Endothelial cell of umbilical vein (primary cell): ENCODE data around the gene ACSS2. TPM values are rescaled to one million over a fixed set of nuclear protein-coding genes. Genes with fewer than 3 reads are reported as not detected.

Source experiments
- BruUV-seq: library from RNA; stranded (reverse); fragments of 400-500 nt; replicated peaks from 2 replicates; lab custom pipeline; 2021; lab: Mats Ljungman, UMichigan
- CTCF ChIA-PET: fragments of 300-600, 350-600 bp; sonication (Branson Sonifier 250); formaldehyde crosslinking; loops from one replicate; lab custom pipeline; 2021; ENCODE audit warnings: antibody characterized with exemption, inconsistent platforms; lab: Charles Lee
- POLR2A ChIA-PET: fragments of 300-600, 350-600 bp; sonication (Branson Sonifier 250); formaldehyde crosslinking; loops from one replicate; lab custom pipeline; 2021; ENCODE audit warnings: antibody characterized with exemption, inconsistent platforms; lab: Charles Lee
- DNase-seq: peaks from one replicate; pipeline ENCODE4 v3.0.0-alpha.2; 2011; ENCODE audit warnings: low read depth, low spot score
- FAIRE-seq: peaks from 2 replicates; lab custom pipeline; 2011; peaks lifted over from hg19 to GRCh38; lab: Jason Lieb, UNC
- H2AFZ ChIP-seq: 2 replicates; pipeline ENCODE4 v1.6.0; 2012; ENCODE audit warnings: low read depth, low read length, control low read depth, inconsistent platforms
- H3K27ac ChIP-seq: 2 replicates; pipeline ENCODE4 v1.5.1; 2011; ENCODE audit warnings: low read depth, mild to moderate bottlenecking, control low read depth, low read length, moderate library complexity; ENCODE audit not compliant: insufficient read depth
- H3K27me3 ChIP-seq, 2 experiments: 2 replicates each; pipeline versions ENCODE4 v1.6.0 to v1.6.1; 2011; ENCODE audit warnings: low read length in 2 of 2, mixed read lengths in 1 of 2; ENCODE audit not compliant: control insufficient read depth in 2 of 2, insufficient read depth in 2 of 2
- H3K36me3 ChIP-seq, 2 experiments: 2 replicates in 1 of 2; 3 replicates in 1 of 2; pipeline ENCODE4 v1.5.1; 2011; ENCODE audit warnings: low read length in 2 of 2, mild to moderate bottlenecking in 1 of 2, moderate library complexity in 1 of 2; ENCODE audit not compliant: control insufficient read depth in 2 of 2, insufficient read depth in 2 of 2; ENCODE audit errors: extremely low read depth in 1 of 2
- H3K4me1 ChIP-seq: 3 replicates; pipeline ENCODE4 v1.5.1; 2011; ENCODE audit warnings: mild to moderate bottlenecking, low read length; ENCODE audit not compliant: control insufficient read depth, insufficient read depth; ENCODE audit errors: extremely low read depth
- H3K4me2 ChIP-seq: 2 replicates; pipeline ENCODE4 v1.6.1; 2011; ENCODE audit warnings: low read length, control low read depth, mixed read lengths; ENCODE audit not compliant: insufficient read depth
- H3K4me3 ChIP-seq, 3 experiments: fragments of 200-600 bp in 1 of 3; sonication (generic), shearing (Covaris generic) in 1 of 3; replicated peaks in 1 of 3; 2 replicates each; pipeline ENCODE4 v1.5.1; 2011 to 2016; ENCODE audit warnings: control low read depth in 3 of 3, low read length in 3 of 3, mild to moderate bottlenecking in 2 of 3, inconsistent platforms in 1 of 3, low read depth in 1 of 3, moderate library complexity in 1 of 3; ENCODE audit not compliant: insufficient read depth in 1 of 3
- H3K79me2 ChIP-seq: 2 replicates; pipeline ENCODE4 v1.6.0; 2012; ENCODE audit warnings: low read length, inconsistent platforms; ENCODE audit not compliant: control insufficient read depth, insufficient read depth
- H3K9ac ChIP-seq: replicated peaks from 2 replicates; pipeline ENCODE3; 2011; ENCODE audit warnings: low read length, control low read depth; ENCODE audit not compliant: insufficient read depth; ENCODE audit errors: extremely low read depth
- H3K9me1 ChIP-seq: replicated peaks from 3 replicates; pipeline ENCODE4 v1.6.0; 2011; ENCODE audit warnings: mild to moderate bottlenecking, low read length; ENCODE audit not compliant: control insufficient read depth, insufficient read depth; ENCODE audit errors: extremely low read depth
- H3K9me3 ChIP-seq: replicated peaks from 2 replicates; pipeline ENCODE4 v1.5.1; 2012; ENCODE audit warnings: low read length, inconsistent platforms; ENCODE audit not compliant: control insufficient read depth, insufficient read depth
- H4K20me1 ChIP-seq: replicated peaks from 2 replicates; pipeline ENCODE3; 2011; ENCODE audit warnings: mild to moderate bottlenecking, low read length; ENCODE audit not compliant: control insufficient read depth, insufficient read depth; ENCODE audit errors: extremely low read depth
- EZH2 ChIP-seq: IDR thresholded peaks from 2 replicates; pipeline ENCODE4 v1.6.1; 2012; ENCODE audit warnings: borderline replicate concordance, low read depth, mild to moderate bottlenecking, moderate library complexity, low read length, inconsistent platforms; ENCODE audit not compliant: severe bottlenecking
- FOS ChIP-seq: IDR thresholded peaks from 2 replicates; pipeline ENCODE4 v1.6.1; 2011; ENCODE audit warnings: mild to moderate bottlenecking, low read length, moderate library complexity, borderline replicate concordance; ENCODE audit not compliant: insufficient read depth
- GATA2 ChIP-seq: IDR thresholded peaks from 2 replicates; pipeline ENCODE4 v1.7.0; 2011; ENCODE audit warnings: low read depth, mild to moderate bottlenecking, moderate library complexity, mixed read lengths, low read length; ENCODE audit not compliant: insufficient read length, insufficient read depth
- JUN ChIP-seq: IDR thresholded peaks from 2 replicates; pipeline ENCODE4 v1.6.1; 2011; ENCODE audit warnings: borderline replicate concordance, low read depth; ENCODE audit not compliant: insufficient read length, insufficient read depth
- MYC ChIP-seq: IDR thresholded peaks from one replicate; pipeline ENCODE4 v1.6.1; 2011; ENCODE audit warnings: mild to moderate bottlenecking, low read depth, low read length
- POLR2A ChIP-seq: IDR thresholded peaks from 2 replicates; pipeline ENCODE4 v1.6.1; 2012; ENCODE audit warnings: low read depth, mild to moderate bottlenecking, control low read depth, low read length
- POLR2AphosphoS5 ChIP-seq: IDR thresholded peaks from 2 replicates; pipeline ENCODE4 v1.6.1; 2012; ENCODE audit warnings: low read depth, mild to moderate bottlenecking, control low read depth, low read length, moderate library complexity; ENCODE audit not compliant: insufficient read depth
- dilution Hi-C: fragments of 300-500 bp; cut with MboI; formaldehyde crosslinking; loops from one replicate; pipeline ENCODE4 v1.15.0; 2019; ENCODE audit warnings: low sequenced_read_pairs; ENCODE audit not compliant: extremely low pct_ligation_motif_present
- intact Hi-C: fragments of 100-400 bp; cut with micrococcal nuclease; formaldehyde crosslinking; loops from one replicate; pipeline ENCODE4 v1.10.0; 2022
- polyA plus RNA-seq, 4 experiments: library from polyadenylated mRNA; depleted of rRNA in 3 of 4; stranded (reverse) in 3 of 4; unstranded in 1 of 4; fragments of >200 nt; gene quantifications; 2 replicates each; pipeline versions ENCODE4 v1.2.1 to v1.2.3, GENCODE V29; 2011 to 2012; ENCODE audit warnings: missing spikeins in 1 of 4
- total RNA-seq: library from RNA; stranded (reverse); gene quantifications from 2 replicates; pipeline ENCODE4 v1.2.3, GENCODE V29; 2021
- TF ChIP-seq, protein P1 (sequence below): IDR thresholded peaks from 2 replicates; pipeline ENCODE4 v1.6.1; 2011; ENCODE audit not compliant: insufficient read depth, insufficient read length
- TF ChIP-seq, protein P2 (sequence below), 2 donors: IDR thresholded peaks; 1 replicate in 1 of 2; 2 replicates in 1 of 2; pipeline ENCODE4 v1.5.1; 2011; ENCODE audit warnings: low read length in 2 of 2, mild to moderate bottlenecking in 2 of 2, moderate library complexity in 2 of 2, control low read depth in 1 of 2, inconsistent platforms in 1 of 2, low read depth in 1 of 2; ENCODE audit not compliant: insufficient read depth in 1 of 2; ENCODE audit errors: extremely low read depth in 1 of 2

The ACSS2 gene
- total and polyA plus RNA-seq, 2 donors (not counting 3 experiments of a cell fraction or from before 2014, with no cell fraction given), result 40.7 to 42.3 TPM

GRCh38 chr20:34862724-34863123 is 13.7 kb upstream of the ACSS2 start:
- H3K9me3 ChIP-seq, result no peaks in the 10 kb centered on the region
- dilution Hi-C loops, result no loop called here
- no peak overlapping the region for H2AFZ ChIP-seq
- no peak overlapping the region for H3K4me3 ChIP-seq
- H3K27me3 ChIP-seq, result no peaks in the 10 kb centered on the region
- FAIRE-seq (no peak), DNase-seq (no peak)
- TF ChIP-seq EZH2 (no peak), JUN (no peak), GATA2 (no peak), MYC (no peak)
- H3K4me1 ChIP-seq, result no peaks in the 10 kb centered on the region
- H3K4me2 ChIP-seq, result no peak overlapping the region
- BruUV-seq, result no TSS peak
- H3K9me1 ChIP-seq, result no peaks in the 10 kb centered on the region
- no peak overlapping the region for H3K9ac ChIP-seq
- no peaks in the 10 kb centered on the region for H4K20me1 ChIP-seq
- POLR2A ChIA-PET, result no interaction called here
- H3K27ac ChIP-seq, result no peak overlapping the region
- CTCF ChIA-PET, result interaction anchor here (3.6 kb wide), 1 partner anchor 11 kb away, joined by 27 read pairs; the partner anchor contains the start of gene GGT7
- no peaks in the 10 kb centered on the region for H3K79me2 ChIP-seq
- intact Hi-C loops, result no loop called here
- no peaks in the 10 kb centered on the region for H3K36me3 ChIP-seq

DNA sequence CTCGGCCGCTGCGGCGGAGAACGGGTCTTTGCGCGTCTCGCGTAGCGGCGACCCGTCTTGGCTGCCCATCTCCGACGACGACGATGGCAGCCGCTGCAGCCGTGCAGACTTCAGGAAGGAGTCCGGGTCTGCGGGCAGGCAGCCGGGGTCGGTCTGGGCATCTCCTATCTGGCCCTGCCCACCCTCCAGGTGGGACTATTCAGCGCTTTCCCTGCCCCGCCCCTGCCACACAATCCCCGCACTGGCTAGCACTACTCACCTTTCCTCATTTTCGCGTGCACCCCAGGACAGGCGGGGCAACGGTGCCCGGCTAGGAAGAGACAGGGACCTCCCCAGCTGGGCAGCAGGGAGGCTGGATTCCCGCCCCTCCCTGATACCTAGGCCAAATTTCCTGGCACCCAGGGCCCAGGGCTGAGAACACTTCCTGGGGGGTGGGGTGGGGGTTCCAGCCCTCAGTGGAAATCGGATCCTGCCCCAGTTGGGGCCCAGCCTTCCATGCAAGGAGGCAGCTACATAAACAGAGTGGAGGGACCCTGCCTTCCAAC is 12.9 kb upstream of the ACSS2 start:
- no peaks in the 10 kb centered on the region for H4K20me1 ChIP-seq
- FAIRE-seq, result no peak
- dilution Hi-C loops, result no loop called here
- no peak for TF ChIP-seq MYC
- TF ChIP-seq POLR2A, result no peak
- TF ChIP-seq EZH2, result no peak
- no peak for TF ChIP-seq POLR2AphosphoS5
- TF ChIP-seq, protein P1, sequence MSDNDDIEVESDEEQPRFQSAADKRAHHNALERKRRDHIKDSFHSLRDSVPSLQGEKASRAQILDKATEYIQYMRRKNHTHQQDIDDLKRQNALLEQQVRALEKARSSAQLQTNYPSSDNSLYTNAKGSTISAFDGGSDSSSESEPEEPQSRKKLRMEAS, result no peak
- TF ChIP-seq FOS, result no peak
- TF ChIP-seq, protein P2, sequence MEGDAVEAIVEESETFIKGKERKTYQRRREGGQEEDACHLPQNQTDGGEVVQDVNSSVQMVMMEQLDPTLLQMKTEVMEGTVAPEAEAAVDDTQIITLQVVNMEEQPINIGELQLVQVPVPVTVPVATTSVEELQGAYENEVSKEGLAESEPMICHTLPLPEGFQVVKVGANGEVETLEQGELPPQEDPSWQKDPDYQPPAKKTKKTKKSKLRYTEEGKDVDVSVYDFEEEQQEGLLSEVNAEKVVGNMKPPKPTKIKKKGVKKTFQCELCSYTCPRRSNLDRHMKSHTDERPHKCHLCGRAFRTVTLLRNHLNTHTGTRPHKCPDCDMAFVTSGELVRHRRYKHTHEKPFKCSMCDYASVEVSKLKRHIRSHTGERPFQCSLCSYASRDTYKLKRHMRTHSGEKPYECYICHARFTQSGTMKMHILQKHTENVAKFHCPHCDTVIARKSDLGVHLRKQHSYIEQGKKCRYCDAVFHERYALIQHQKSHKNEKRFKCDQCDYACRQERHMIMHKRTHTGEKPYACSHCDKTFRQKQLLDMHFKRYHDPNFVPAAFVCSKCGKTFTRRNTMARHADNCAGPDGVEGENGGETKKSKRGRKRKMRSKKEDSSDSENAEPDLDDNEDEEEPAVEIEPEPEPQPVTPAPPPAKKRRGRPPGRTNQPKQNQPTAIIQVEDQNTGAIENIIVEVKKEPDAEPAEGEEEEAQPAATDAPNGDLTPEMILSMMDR (IDR thresholded peaks at IDR 0.05; ENCODE audit: extremely low read depth in 1 of 2, insufficient read depth in 1 of 2, low read depth in 1 of 2, low read length in 2 of 2), result no peak
- no peak for TF ChIP-seq GATA2
- no peaks in the 10 kb centered on the region for H3K9me3 ChIP-seq
- no peaks in the 10 kb centered on the region for H3K9me1 ChIP-seq
- intact Hi-C loops, result no loop called here
- no peaks in the 10 kb centered on the region for H3K4me1 ChIP-seq
- no peak overlapping the region for H2AFZ ChIP-seq
- BruUV-seq, result no TSS peak
- ChIA-PET CTCF (interaction anchor here (0.8 to 3.6 kb wide), 3 partner anchors 10 to 92 kb away, joined by 3 to 27 read pairs (median 3); partner anchors contain the start of genes GGT7, GSS and MYH7B), POLR2A (no interaction called here)
- H3K4me2 ChIP-seq, result no peak overlapping the region
- DNase-seq, result no peak
- no peaks in the 10 kb centered on the region for H3K36me3 ChIP-seq
- no peaks in the 10 kb centered on the region for H3K27me3 ChIP-seq
- H3K27ac ChIP-seq, result no peak overlapping the region
- no peaks in the 10 kb centered on the region for H3K79me2 ChIP-seq
- no peak overlapping the region for H3K4me3 ChIP-seq
- no peak overlapping the region for H3K9ac ChIP-seq
